SU-DHL-6 (cell line): ENCODE data around the gene STOML1.

Experiments used
- CTCF ChIP-seq: fragments of 200-600 bp; sonication (generic); IDR thresholded peaks from one replicate; pipeline ENCODE4 v1.5.1; 2017; ENCODE audit warnings: antibody characterized with exemption, mild to moderate bottlenecking, low read length, moderate library complexity; ENCODE audit not compliant: insufficient read depth, poor library complexity, severe bottlenecking
- EZH2phosphoT487 ChIP-seq: fragments of 200-600 bp; sonication (generic), shearing (Covaris generic); conservative IDR thresholded peaks from 2 replicates; pipeline ENCODE4 v1.6.1; 2018; ENCODE audit warnings: mild to moderate bottlenecking, antibody characterized with exemption, low read length, moderate library complexity, mixed read lengths

- no peak for TF ChIP-seq CTCF
- no peak for TF ChIP-seq EZH2phosphoT487
Observed at GRCh38 chr15:73941871-73942635, 50.0 kb downstream of the STOML1 start.
